ENCODE data around the gene CUBN. TPM values are rescaled to one million over a fixed set of nuclear protein-coding genes. Genes with fewer than 3 reads are reported as not detected.

The CUBN gene
- total RNA-seq, 8 experiments from 2014 or later: 0.58 to 23.2 (median 1.4) TPM

DNA sequence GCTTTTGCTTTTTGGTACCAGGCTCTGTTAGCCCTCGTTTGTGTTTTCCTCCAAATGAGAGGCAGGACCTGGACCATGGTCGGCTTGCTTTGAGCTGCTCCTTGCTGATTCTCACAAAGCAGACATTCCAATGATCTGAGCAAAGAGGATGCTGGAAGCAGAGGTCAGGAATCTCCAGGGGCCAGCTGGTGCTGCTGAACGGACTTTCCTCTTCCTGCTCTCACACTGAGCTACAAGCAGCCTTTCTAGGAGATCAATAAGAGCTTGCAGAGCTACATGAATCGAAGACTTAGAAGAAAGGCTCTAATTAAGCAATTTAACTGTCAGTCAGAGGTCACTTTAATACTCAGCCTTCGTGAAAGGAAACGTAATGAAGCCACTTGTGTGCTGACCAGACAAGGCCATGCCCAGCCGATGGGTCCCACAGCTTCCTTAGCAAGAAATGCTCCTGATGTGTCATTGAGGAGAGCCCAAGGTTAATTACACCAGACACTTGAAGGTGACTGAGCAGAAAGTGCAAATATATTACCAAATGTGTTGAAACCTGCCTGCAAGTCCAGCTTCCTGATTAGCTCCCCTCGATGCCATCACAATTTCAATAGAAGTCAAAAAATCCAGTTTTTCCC is 161.1 kb downstream of the CUBN start:
- in situ Hi-C loops (cut with MboI; ENCODE audit: low pct_unique_long_range_greater_than_20kb in 2 of 9, low sequenced_read_pairs in 9 of 9, unreplicated experiment in 9 of 9): no loop called here
- peak overlapping the region; percentile 57 to 70 for H3K27ac ChIP-seq
- H3K4me3 ChIP-seq: no peak overlapping the region
- H3K4me1 ChIP-seq (replicated peaks in 1 of 2): peaks cover 26 to 30% of the 10 kb centered on the region in 2 donors
- 0 to 28% (median 11%) methylated on average over 1 to 8 of the region's 8 CpGs for WGBS, 10 experiments
- peak; percentile 27 to 90 (median 88) for ATAC-seq (replicated peaks in 6 of 8)

DNA sequence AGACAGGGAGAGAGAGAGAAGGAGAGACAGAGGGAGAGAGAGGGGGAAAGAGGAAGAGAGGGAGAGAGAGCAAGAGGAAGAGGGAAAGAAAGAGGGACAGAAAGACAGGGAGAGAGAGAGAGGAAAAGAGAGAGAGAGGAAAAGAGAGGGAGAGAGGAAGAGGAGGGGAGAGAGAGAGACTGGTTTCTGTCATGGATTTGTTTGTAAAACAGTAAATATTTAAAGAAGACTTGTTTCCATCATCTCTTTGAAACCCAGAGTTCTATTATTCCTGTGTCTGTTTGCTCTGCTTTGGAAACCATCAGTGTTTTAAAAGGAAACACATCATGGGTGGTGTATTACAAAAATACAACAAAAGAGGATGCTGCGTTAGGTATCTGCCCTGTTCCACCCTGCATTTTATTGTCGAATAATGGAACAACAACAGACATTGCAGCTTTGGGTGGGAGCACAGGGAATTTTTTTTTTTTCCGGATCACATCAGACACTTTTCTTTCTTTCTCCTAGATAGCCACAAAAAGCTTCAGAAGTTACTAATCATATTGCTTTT is 161.7 kb downstream of the CUBN start:
- Histone ChIP-seq H3K4me3 (no peak overlapping the region), H3K4me1 (replicated peaks in 1 of 2) (peaks cover 26 to 30% of the 10 kb centered on the region in 2 donors), H3K27ac (peak overlapping the region; percentile 57 to 70)
- in situ Hi-C loops (cut with MboI; ENCODE audit: low pct_unique_long_range_greater_than_20kb in 2 of 9, low sequenced_read_pairs in 9 of 9, unreplicated experiment in 9 of 9): no loop called here
- WGBS, 10 experiments: 10 to 58% (median 33%) methylated on average over 1 to 3 of the region's 3 CpGs
- peak in 6 of 8 experiments; percentile 13 to 61 (median 27) for ATAC-seq (replicated peaks in 6 of 8)

- in situ Hi-C loops (cut with MboI; ENCODE audit: low pct_unique_long_range_greater_than_20kb in 2 of 9, low sequenced_read_pairs in 9 of 9, unreplicated experiment in 9 of 9): no loop called here
- no peak overlapping the region for H3K4me3 ChIP-seq
- peaks cover 26 to 30% of the 10 kb centered on the region in 2 donors for H3K4me1 ChIP-seq (replicated peaks in 1 of 2)
- ATAC-seq (replicated peaks in 6 of 8): peak in 1 of 8 experiments; percentile 49
- peak overlapping the region in 1 of 2 donors; percentile 70 for H3K27ac ChIP-seq
- 23 to 73% (median 55%) methylated on average over 4 to 11 of the region's 11 CpGs for WGBS, 10 experiments
Measured at GRCh38 chr10:16966991-16967865, 162.4 kb downstream of the CUBN start.

DNA sequence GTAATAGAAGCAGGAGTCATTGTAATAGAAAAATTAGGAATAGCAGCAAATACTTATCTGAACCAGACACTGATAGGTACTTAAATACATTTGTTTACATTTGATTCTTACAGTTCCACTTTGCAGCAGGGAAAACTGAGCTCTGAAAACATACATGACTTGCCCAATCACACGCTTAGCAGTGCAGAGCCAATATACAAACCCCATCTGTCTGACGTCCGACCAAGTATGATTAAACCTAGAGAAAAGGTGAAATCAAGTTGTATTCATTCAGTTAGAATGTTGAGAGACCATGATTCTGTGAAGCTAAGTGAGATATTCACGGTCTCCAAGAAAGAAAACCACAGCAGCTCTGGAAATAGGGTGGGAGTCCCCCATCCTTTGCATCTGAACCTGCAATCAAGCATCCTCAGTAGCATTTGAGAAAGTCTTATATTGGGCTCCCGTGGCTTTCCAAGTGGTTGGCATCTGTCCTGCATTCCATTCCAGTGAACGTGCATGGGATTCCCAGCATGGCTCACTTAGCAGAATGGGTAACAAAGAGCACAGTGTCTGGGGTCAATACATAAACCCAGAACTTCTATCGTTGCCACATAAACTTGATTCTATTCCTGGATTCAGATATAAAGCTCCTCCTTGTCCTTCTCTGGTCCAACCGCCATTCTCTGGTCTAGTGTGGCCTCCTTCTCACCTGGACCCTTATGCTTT is 163.7 kb downstream of the CUBN start:
- Histone ChIP-seq H3K4me1 (replicated peaks in 1 of 2) (peaks cover 26 to 30% of the 10 kb centered on the region in 2 donors), H3K4me3 (no peak overlapping the region), H3K27ac (no peak overlapping the region)
- in situ Hi-C loops (cut with MboI; ENCODE audit: low pct_unique_long_range_greater_than_20kb in 2 of 9, low sequenced_read_pairs in 9 of 9, unreplicated experiment in 9 of 9): no loop called here
- peak in 3 of 8 experiments; percentile 17 to 81 (median 33) for ATAC-seq (replicated peaks in 6 of 8)
- 32 to 100% (median 82%) methylated on average over 1 to 7 of the region's 8 CpGs for WGBS, 10 experiments

GRCh38 chr10:16965344-16965616 is 164.3 kb downstream of the CUBN start:
- Histone ChIP-seq H3K27ac (no peak overlapping the region), H3K4me1 (replicated peaks in 1 of 2) (peaks cover 26 to 30% of the 10 kb centered on the region in 2 donors), H3K4me3 (no peak overlapping the region)
- in situ Hi-C loops (cut with MboI; ENCODE audit: low pct_unique_long_range_greater_than_20kb in 2 of 9, low sequenced_read_pairs in 9 of 9, unreplicated experiment in 9 of 9): no loop called here
- ATAC-seq (replicated peaks in 6 of 8): no peak
- WGBS, 10 experiments: 78 to 96% (median 84%) methylated on average over 3 to 7 of the region's 7 CpGs

- 38 to 93% (median 64%) methylated on average over 1 to 14 of the region's 15 CpGs for WGBS, 10 experiments
- no peak for ATAC-seq (replicated peaks in 6 of 8)
- no peak overlapping the region for H3K4me3 ChIP-seq
- H3K27ac ChIP-seq: no peak overlapping the region
- in situ Hi-C loops (cut with MboI; ENCODE audit: low pct_unique_long_range_greater_than_20kb in 2 of 9, low sequenced_read_pairs in 9 of 9, unreplicated experiment in 9 of 9): no loop called here
- H3K4me1 ChIP-seq (replicated peaks in 1 of 2): peaks cover 26 to 30% of the 10 kb centered on the region in 2 donors
Measured at GRCh38 chr10:16964576-16965343, 164.9 kb downstream of the CUBN start.

DNA sequence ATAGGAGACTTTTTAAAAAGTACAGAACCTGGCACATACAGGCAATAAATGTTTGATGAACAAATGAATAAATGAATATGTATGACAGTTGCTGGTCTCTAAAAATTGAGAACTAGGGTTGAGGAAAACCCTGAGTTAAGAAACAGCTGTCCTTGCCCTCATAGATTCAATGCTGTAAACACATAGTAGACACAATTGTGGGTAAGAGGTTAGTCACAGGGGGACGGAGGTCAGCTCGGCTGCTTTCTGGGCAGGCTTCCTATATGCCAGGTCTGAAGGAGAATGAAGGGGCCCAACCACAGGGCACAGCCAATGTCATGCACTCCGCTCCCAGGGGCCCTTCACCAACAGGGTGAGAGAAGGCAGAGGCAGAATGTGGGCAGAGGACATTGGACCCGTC is 169.1 kb downstream of the CUBN start:
- Histone ChIP-seq H3K4me1 (replicated peaks in 1 of 2) (peaks cover 0 to 12% of the 10 kb centered on the region in 2 donors), H3K4me3 (no peak overlapping the region), H3K27ac (no peak overlapping the region)
- no peak for ATAC-seq (replicated peaks in 6 of 8)
- in situ Hi-C loops (cut with MboI; ENCODE audit: low pct_unique_long_range_greater_than_20kb in 2 of 9, low sequenced_read_pairs in 9 of 9, unreplicated experiment in 9 of 9): no loop called here
- WGBS, 10 experiments: 75 to 100% (median 89%) methylated on average over 2 to 4 of the region's 4 CpGs; no CpG with 5 or more reads in 4 of the 10 experiments

DNA sequence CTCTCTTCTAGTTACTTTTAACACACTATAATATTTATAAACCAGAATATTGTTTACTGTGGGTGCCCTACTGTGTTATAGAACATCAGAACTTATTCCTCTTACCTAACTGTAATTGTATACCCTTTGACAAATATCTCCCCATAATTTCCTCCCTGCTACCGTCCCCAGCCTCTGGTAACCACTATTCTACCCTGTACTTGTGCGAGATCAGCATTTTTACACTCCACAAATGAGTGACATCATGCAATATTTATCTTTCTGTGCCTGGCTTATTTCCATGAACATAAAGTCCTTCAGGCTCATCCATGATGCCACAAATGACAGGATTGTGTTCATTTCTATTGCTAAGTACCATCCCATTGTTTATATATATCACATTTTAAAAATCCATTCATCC is 172.6 kb downstream of the CUBN start:
- H3K4me1 ChIP-seq (replicated peaks in 1 of 2): peaks cover 7 to 16% of the 10 kb centered on the region in 2 donors
- no peak overlapping the region for H3K27ac ChIP-seq
- peak in 5 of 8 experiments; percentile 68 to 91 (median 84) for ATAC-seq (replicated peaks in 6 of 8)
- 58 to 100% (median 86%) methylated on average over 1 to 2 of the region's 2 CpGs; no CpG with 5 or more reads in 2 of the 10 experiments for WGBS, 10 experiments
- in situ Hi-C loops (cut with MboI; ENCODE audit: low pct_unique_long_range_greater_than_20kb in 2 of 9, low sequenced_read_pairs in 9 of 9, unreplicated experiment in 9 of 9): no loop called here
- no peak overlapping the region for H3K4me3 ChIP-seq

GRCh38 chr10:16954280-16955030 is 175.2 kb downstream of the CUBN start:
- in situ Hi-C loops (cut with MboI; ENCODE audit: low pct_unique_long_range_greater_than_20kb in 2 of 9, low sequenced_read_pairs in 9 of 9, unreplicated experiment in 9 of 9): no loop called here
- 80 to 93% (median 88%) methylated on average over 1 to 8 of the region's 13 CpGs; no CpG with 5 or more reads in 1 of the 10 experiments for WGBS, 10 experiments
- Histone ChIP-seq H3K4me1 (replicated peaks in 1 of 2) (peaks cover 31 to 40% of the 10 kb centered on the region in 2 donors), H3K4me3 (no peak overlapping the region), H3K27ac (no peak overlapping the region)
- no peak for ATAC-seq (replicated peaks in 6 of 8)

GRCh38 chr10:16953270-16953669 is 176.3 kb downstream of the CUBN start:
- WGBS, 10 experiments: 60 to 100% (median 88%) methylated on average over 1 to 5 of the region's 5 CpGs; no CpG with 5 or more reads in 1 of the 10 experiments
- H3K4me1 ChIP-seq (replicated peaks in 1 of 2): peaks cover 31 to 40% of the 10 kb centered on the region in 2 donors
- no peak overlapping the region for H3K4me3 ChIP-seq
- in situ Hi-C loops (cut with MboI; ENCODE audit: low pct_unique_long_range_greater_than_20kb in 2 of 9, low sequenced_read_pairs in 9 of 9, unreplicated experiment in 9 of 9): no loop called here
- H3K27ac ChIP-seq: no peak overlapping the region
- ATAC-seq (replicated peaks in 6 of 8): no peak

DNA sequence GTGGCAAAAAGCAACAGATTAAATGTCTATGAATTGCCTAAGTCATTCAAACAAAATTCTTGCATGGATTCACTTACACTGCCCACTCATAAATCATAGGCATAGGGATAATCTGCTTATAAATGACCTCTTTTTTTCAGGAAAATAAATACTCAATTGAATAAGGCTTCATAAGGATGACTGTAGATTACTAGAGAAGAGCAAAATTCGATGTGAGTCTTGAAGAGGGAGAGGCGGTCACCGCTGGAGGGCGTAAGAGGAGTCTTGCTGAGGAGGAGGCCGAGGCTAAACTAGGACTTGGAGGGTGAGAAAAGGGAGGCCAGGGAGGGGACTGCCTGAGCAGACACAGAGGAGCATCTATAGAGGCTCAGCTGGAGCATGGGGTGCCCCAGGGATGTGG is 177.0 kb downstream of the CUBN start:
- Histone ChIP-seq H3K4me3 (no peak overlapping the region), H3K4me1 (replicated peaks in 1 of 2) (peaks cover 31 to 40% of the 10 kb centered on the region in 2 donors), H3K27ac (no peak overlapping the region)
- 40 to 100% (median 93%) methylated on average over 1 to 5 of the region's 5 CpGs; no CpG with 5 or more reads in 2 of the 10 experiments for WGBS, 10 experiments
- ATAC-seq (replicated peaks in 6 of 8): peak in 2 of 8 experiments; percentile 6 to 18
- in situ Hi-C loops (cut with MboI; ENCODE audit: low pct_unique_long_range_greater_than_20kb in 2 of 9, low sequenced_read_pairs in 9 of 9, unreplicated experiment in 9 of 9): no loop called here

GRCh38 chr10:16952080-16952479 is 177.5 kb downstream of the CUBN start:
- Histone ChIP-seq H3K4me1 (replicated peaks in 1 of 2) (peaks cover 31 to 35% of the 10 kb centered on the region in 2 donors), H3K27ac (no peak overlapping the region), H3K4me3 (no peak overlapping the region)
- in situ Hi-C loops (cut with MboI; ENCODE audit: low pct_unique_long_range_greater_than_20kb in 2 of 9, low sequenced_read_pairs in 9 of 9, unreplicated experiment in 9 of 9): no loop called here
- 7 to 100% (median 83%) methylated on average over 1 to 5 of the region's 5 CpGs; no CpG with 5 or more reads in 1 of the 10 experiments for WGBS, 10 experiments
- ATAC-seq (replicated peaks in 6 of 8): no peak
